Measurements from ENCODE around the gene SLC22A1. TPM values are rescaled to one million over a fixed set of nuclear protein-coding genes. Genes with fewer than 3 reads are reported as not detected.

Gene SLC22A1
- total RNA-seq, 1 experiment from 2014 or later: 1.2 TPM

DNA sequence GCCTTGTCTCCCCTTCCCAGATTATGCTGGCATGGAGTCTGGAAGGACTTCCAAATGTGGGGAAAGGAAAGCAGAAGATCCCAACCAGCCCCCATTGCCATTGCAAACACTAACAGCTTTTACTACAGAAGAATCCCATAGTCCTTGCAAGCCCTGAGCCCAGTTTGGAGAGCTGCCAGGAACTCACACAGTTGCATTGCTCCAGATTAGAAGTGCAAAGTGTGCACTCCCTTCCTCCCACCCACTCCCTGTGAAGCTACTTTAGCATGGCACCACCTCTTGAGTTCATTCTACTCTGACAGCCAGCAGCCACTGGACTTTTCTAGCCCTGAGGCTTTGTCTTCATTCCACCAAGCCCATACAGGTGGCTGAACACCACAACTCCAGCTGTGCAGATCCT, 69.4 kb downstream of the SLC22A1 start:
- DNase-seq (ENCODE audit: low spot score) (no peak), ATAC-seq (no peak)
- ChIA-PET POLR2A (interaction anchor here (0.6 kb wide), 1 partner anchor 331 kb away, joined by 5 read pairs; no protein-coding TSS in a partner anchor), CTCF (no interaction called here)
- H3K27ac Mint-ChIP-seq: no peak overlapping the region
- peaks cover 51% of the 10 kb centered on the region for H3K9me3 Mint-ChIP-seq
- H3K4me1 Mint-ChIP-seq: no peaks in the 10 kb centered on the region
- TF ChIP-seq KAT7 (CRISPR knock-in tag; IDR thresholded peaks at IDR 0.05; ENCODE audit: borderline replicate concordance): no peak
- TF ChIP-seq NFYB (CRISPR knock-in tag; conservative IDR thresholded peaks at IDR 0.05; ENCODE audit: low read depth): no peak
- TF ChIP-seq ZNF121 (CRISPR knock-in tag; IDR thresholded peaks at IDR 0.05): no peak
- no peak for TF ChIP-seq ZNF263 (CRISPR knock-in tag; IDR thresholded peaks at IDR 0.05; ENCODE audit: low read depth)
- TF ChIP-seq, protein P1, sequence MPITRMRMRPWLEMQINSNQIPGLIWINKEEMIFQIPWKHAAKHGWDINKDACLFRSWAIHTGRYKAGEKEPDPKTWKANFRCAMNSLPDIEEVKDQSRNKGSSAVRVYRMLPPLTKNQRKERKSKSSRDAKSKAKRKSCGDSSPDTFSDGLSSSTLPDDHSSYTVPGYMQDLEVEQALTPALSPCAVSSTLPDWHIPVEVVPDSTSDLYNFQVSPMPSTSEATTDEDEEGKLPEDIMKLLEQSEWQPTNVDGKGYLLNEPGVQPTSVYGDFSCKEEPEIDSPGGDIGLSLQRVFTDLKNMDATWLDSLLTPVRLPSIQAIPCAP (CRISPR knock-in tag; IDR thresholded peaks at IDR 0.05): no peak
- no peaks in the 10 kb centered on the region; the same call in none of the 2 replicates for H3K27me3 Mint-ChIP-seq (ENCODE audit: low read depth)
- H3K36me3 Mint-ChIP-seq: peaks cover 37% of the 10 kb centered on the region
- no peak overlapping the region for H3K4me3 Mint-ChIP-seq

DNA sequence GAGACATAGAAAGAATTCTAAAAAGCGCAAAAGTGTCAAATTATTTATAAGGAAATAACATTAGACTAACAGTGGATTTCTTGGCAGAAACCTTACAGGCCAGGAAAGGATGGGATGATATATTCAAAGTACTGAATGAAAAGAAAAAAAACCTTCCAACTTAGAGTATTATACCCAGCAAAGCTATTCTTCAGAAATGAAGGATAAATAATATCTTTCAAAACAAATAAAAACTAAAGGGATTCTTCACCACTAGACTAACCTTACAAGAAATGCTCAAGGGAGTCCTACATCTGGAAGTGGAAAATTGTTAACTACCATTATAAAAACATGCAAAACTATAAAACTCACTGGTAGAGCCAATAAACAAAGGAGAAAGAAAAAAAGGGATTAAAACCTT, 71.2 kb downstream of the SLC22A1 start:
- Mint-ChIP-seq H3K36me3 (peaks cover 27% of the 10 kb centered on the region), H3K4me3 (no peak overlapping the region), H3K27ac (no peak overlapping the region), H3K4me1 (no peaks in the 10 kb centered on the region), H3K9me3 (peaks cover 42% of the 10 kb centered on the region), H3K27me3 (ENCODE audit: low read depth) (no peaks in the 10 kb centered on the region; the same call in 1 of the 2 replicates)
- DNase-seq (ENCODE audit: low spot score): no peak
- ChIA-PET POLR2A (no interaction called here), CTCF (no interaction called here)
- TF ChIP-seq MYBL2 (CRISPR knock-in tag; IDR thresholded peaks at IDR 0.05) (no peak), RORB (CRISPR knock-in tag; IDR thresholded peaks at IDR 0.05) (no peak), TEAD4 (CRISPR knock-in tag; IDR thresholded peaks at IDR 0.05) (no peak), HMGA2 (CRISPR knock-in tag; IDR thresholded peaks at IDR 0.05) (no peak)
- ATAC-seq: no peak

DNA sequence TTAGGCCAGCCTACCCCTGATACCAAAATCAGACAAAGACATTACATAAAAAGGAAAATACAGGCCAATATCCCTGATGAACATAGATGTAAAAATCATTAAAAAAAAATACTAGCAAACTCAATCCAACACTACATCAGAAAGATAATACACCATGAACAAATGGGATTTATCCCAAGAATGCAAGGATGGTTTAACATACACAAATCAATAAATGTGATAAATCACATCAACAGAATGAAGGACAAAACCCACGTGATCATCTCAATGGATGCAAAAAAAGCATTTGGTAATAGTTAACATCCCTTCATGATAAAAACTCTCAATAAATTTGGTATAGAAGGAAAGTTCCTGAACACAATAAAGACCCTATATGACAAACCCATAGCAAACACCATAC, 73.2 kb downstream of the SLC22A1 start:
- peaks cover 27% of the 10 kb centered on the region for H3K36me3 Mint-ChIP-seq
- DNase-seq (ENCODE audit: low spot score): no peak
- peaks cover 42% of the 10 kb centered on the region for H3K9me3 Mint-ChIP-seq
- no peaks in the 10 kb centered on the region for H3K4me1 Mint-ChIP-seq
- H3K27ac Mint-ChIP-seq: no peak overlapping the region
- H3K4me3 Mint-ChIP-seq: no peak overlapping the region
- CTCF ChIA-PET: no interaction called here
- no peak for ATAC-seq
- H3K27me3 Mint-ChIP-seq (ENCODE audit: low read depth): no peaks in the 10 kb centered on the region
- POLR2A ChIA-PET: no interaction called here
- TF ChIP-seq SOX15 (CRISPR knock-in tag; IDR thresholded peaks at IDR 0.05): no peak
- TF ChIP-seq, protein P2, sequence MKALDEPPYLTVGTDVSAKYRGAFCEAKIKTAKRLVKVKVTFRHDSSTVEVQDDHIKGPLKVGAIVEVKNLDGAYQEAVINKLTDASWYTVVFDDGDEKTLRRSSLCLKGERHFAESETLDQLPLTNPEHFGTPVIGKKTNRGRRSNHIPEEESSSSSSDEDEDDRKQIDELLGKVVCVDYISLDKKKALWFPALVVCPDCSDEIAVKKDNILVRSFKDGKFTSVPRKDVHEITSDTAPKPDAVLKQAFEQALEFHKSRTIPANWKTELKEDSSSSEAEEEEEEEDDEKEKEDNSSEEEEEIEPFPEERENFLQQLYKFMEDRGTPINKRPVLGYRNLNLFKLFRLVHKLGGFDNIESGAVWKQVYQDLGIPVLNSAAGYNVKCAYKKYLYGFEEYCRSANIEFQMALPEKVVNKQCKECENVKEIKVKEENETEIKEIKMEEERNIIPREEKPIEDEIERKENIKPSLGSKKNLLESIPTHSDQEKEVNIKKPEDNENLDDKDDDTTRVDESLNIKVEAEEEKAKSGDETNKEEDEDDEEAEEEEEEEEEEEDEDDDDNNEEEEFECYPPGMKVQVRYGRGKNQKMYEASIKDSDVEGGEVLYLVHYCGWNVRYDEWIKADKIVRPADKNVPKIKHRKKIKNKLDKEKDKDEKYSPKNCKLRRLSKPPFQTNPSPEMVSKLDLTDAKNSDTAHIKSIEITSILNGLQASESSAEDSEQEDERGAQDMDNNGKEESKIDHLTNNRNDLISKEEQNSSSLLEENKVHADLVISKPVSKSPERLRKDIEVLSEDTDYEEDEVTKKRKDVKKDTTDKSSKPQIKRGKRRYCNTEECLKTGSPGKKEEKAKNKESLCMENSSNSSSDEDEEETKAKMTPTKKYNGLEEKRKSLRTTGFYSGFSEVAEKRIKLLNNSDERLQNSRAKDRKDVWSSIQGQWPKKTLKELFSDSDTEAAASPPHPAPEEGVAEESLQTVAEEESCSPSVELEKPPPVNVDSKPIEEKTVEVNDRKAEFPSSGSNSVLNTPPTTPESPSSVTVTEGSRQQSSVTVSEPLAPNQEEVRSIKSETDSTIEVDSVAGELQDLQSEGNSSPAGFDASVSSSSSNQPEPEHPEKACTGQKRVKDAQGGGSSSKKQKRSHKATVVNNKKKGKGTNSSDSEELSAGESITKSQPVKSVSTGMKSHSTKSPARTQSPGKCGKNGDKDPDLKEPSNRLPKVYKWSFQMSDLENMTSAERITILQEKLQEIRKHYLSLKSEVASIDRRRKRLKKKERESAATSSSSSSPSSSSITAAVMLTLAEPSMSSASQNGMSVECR (CRISPR knock-in tag; IDR thresholded peaks at IDR 0.05; ENCODE audit: borderline replicate concordance): no peak
- TF ChIP-seq, protein P3, sequence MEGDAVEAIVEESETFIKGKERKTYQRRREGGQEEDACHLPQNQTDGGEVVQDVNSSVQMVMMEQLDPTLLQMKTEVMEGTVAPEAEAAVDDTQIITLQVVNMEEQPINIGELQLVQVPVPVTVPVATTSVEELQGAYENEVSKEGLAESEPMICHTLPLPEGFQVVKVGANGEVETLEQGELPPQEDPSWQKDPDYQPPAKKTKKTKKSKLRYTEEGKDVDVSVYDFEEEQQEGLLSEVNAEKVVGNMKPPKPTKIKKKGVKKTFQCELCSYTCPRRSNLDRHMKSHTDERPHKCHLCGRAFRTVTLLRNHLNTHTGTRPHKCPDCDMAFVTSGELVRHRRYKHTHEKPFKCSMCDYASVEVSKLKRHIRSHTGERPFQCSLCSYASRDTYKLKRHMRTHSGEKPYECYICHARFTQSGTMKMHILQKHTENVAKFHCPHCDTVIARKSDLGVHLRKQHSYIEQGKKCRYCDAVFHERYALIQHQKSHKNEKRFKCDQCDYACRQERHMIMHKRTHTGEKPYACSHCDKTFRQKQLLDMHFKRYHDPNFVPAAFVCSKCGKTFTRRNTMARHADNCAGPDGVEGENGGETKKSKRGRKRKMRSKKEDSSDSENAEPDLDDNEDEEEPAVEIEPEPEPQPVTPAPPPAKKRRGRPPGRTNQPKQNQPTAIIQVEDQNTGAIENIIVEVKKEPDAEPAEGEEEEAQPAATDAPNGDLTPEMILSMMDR (IDR thresholded peaks at IDR 0.05): no peak
- TF ChIP-seq, protein P4, sequence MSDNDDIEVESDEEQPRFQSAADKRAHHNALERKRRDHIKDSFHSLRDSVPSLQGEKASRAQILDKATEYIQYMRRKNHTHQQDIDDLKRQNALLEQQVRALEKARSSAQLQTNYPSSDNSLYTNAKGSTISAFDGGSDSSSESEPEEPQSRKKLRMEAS (CRISPR knock-in tag; IDR thresholded peaks at IDR 0.05): no peak
- no peak for TF ChIP-seq GABPB1 (CRISPR knock-in tag; IDR thresholded peaks at IDR 0.05)
- TF ChIP-seq, protein P5, sequence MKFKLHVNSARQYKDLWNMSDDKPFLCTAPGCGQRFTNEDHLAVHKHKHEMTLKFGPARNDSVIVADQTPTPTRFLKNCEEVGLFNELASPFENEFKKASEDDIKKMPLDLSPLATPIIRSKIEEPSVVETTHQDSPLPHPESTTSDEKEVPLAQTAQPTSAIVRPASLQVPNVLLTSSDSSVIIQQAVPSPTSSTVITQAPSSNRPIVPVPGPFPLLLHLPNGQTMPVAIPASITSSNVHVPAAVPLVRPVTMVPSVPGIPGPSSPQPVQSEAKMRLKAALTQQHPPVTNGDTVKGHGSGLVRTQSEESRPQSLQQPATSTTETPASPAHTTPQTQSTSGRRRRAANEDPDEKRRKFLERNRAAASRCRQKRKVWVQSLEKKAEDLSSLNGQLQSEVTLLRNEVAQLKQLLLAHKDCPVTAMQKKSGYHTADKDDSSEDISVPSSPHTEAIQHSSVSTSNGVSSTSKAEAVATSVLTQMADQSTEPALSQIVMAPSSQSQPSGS (CRISPR knock-in tag; IDR thresholded peaks at IDR 0.05; ENCODE audit: borderline replicate concordance, low read depth): no peak
- no peak for TF ChIP-seq CREM (CRISPR knock-in tag; IDR thresholded peaks at IDR 0.05)
- TF ChIP-seq, protein P6, sequence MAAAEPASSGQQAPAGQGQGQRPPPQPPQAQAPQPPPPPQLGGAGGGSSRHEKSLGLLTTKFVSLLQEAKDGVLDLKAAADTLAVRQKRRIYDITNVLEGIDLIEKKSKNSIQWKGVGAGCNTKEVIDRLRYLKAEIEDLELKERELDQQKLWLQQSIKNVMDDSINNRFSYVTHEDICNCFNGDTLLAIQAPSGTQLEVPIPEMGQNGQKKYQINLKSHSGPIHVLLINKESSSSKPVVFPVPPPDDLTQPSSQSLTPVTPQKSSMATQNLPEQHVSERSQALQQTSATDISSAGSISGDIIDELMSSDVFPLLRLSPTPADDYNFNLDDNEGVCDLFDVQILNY (CRISPR knock-in tag; IDR thresholded peaks at IDR 0.05): no peak
- TF ChIP-seq MXD4 (CRISPR knock-in tag; IDR thresholded peaks at IDR 0.05; ENCODE audit: borderline replicate concordance): no peak
- no peak for TF ChIP-seq TEAD1 (CRISPR knock-in tag; IDR thresholded peaks at IDR 0.05)
- TF ChIP-seq, protein P7, sequence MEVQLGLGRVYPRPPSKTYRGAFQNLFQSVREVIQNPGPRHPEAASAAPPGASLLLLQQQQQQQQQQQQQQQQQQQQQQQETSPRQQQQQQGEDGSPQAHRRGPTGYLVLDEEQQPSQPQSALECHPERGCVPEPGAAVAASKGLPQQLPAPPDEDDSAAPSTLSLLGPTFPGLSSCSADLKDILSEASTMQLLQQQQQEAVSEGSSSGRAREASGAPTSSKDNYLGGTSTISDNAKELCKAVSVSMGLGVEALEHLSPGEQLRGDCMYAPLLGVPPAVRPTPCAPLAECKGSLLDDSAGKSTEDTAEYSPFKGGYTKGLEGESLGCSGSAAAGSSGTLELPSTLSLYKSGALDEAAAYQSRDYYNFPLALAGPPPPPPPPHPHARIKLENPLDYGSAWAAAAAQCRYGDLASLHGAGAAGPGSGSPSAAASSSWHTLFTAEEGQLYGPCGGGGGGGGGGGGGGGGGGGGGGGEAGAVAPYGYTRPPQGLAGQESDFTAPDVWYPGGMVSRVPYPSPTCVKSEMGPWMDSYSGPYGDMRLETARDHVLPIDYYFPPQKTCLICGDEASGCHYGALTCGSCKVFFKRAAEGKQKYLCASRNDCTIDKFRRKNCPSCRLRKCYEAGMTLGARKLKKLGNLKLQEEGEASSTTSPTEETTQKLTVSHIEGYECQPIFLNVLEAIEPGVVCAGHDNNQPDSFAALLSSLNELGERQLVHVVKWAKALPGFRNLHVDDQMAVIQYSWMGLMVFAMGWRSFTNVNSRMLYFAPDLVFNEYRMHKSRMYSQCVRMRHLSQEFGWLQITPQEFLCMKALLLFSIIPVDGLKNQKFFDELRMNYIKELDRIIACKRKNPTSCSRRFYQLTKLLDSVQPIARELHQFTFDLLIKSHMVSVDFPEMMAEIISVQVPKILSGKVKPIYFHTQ (CRISPR knock-in tag; IDR thresholded peaks at IDR 0.05): no peak
- no peak for TF ChIP-seq TP53 (CRISPR knock-in tag; IDR thresholded peaks at IDR 0.05)
- TF ChIP-seq NR2C2 (CRISPR knock-in tag; IDR thresholded peaks at IDR 0.05): no peak
